GM21367 (cell line): Measurements from ENCODE around the gene WWOX.

Experiments used
- ATAC-seq: cut with Tn5 transposase; IDR thresholded peaks from one replicate; pipeline ENCODE4 v1.9.1; 2021; ENCODE audit not compliant: unreplicated experiment

WWOX gene

GRCh38 chr16:78994135-78994745 lies 894.8 kb downstream of the WWOX start:
- ATAC-seq, result no peak

- ATAC-seq, result no peak
Measured at GRCh38 chr16:78995441-78995840, 896.0 kb downstream of the WWOX start.

- ATAC-seq, result no peak
Measured at GRCh38 chr16:78996790-78997189, 897.3 kb downstream of the WWOX start.

GRCh38 chr16:78998879-78999278 lies 899.4 kb downstream of the WWOX start:
- ATAC-seq, result no peak

- no peak for ATAC-seq
Measured at GRCh38 chr16:79001156-79001967, 901.9 kb downstream of the WWOX start.

- ATAC-seq, result no peak
Measured at GRCh38 chr16:79003026-79003609, 903.7 kb downstream of the WWOX start.

GRCh38 chr16:79004309-79004708 lies 904.9 kb downstream of the WWOX start:
- no peak for ATAC-seq

- ATAC-seq, result no peak
Measured at GRCh38 chr16:79005096-79005495, 905.6 kb downstream of the WWOX start.

GRCh38 chr16:79006206-79006605 lies 906.8 kb downstream of the WWOX start:
- ATAC-seq, result no peak

GRCh38 chr16:79006765-79007164 lies 907.3 kb downstream of the WWOX start:
- ATAC-seq, result no peak

GRCh38 chr16:79007614-79008013 lies 908.2 kb downstream of the WWOX start:
- no peak for ATAC-seq

- no peak for ATAC-seq
Measured at GRCh38 chr16:79008036-79008868, 908.8 kb downstream of the WWOX start.

- ATAC-seq, result no peak
Measured at GRCh38 chr16:79008869-79009179, 909.4 kb downstream of the WWOX start.

GRCh38 chr16:79009896-79010295 lies 910.4 kb downstream of the WWOX start:
- ATAC-seq, result no peak

- no peak for ATAC-seq
Measured at GRCh38 chr16:79011282-79011681, 911.8 kb downstream of the WWOX start.

- ATAC-seq, result no peak
Measured at GRCh38 chr16:79012671-79013434, 913.4 kb downstream of the WWOX start.

GRCh38 chr16:79013930-79014660 lies 914.6 kb downstream of the WWOX start:
- no peak for ATAC-seq

- ATAC-seq, result no peak
Measured at GRCh38 chr16:79018650-79019429, 919.4 kb downstream of the WWOX start.

GRCh38 chr16:79019431-79019830 lies 920.0 kb downstream of the WWOX start:
- no peak for ATAC-seq
